Measurements from ENCODE around the gene ARMC5.
A peak's percentile ranks its signal among the peaks of the same experiment; 100 is the strongest.
"Not testable (repeated sequence)": the region's sequence is repeated elsewhere in the genome, so short reads cannot be mapped to it uniquely, and the experiment has no call there.

ARMC5 gene

GRCh38 chr16:31430380-31431052 lies 28.8 kb upstream of the ARMC5 start:
- DNase-seq (ENCODE audit: low read depth), result no peak

- no peak for DNase-seq (ENCODE audit: low read depth)
These were observed 23.7 kb upstream of the ARMC5 start for GRCh38 chr16:31435341-31436220.

- DNase-seq (ENCODE audit: low read depth), result no peak
These were observed 22.9 kb upstream of the ARMC5 start for GRCh38 chr16:31436221-31437045.

- DNase-seq (ENCODE audit: low read depth), result no peak
These were observed 20.9 kb upstream of the ARMC5 start for GRCh38 chr16:31438414-31438813.

GRCh38 chr16:31439023-31439422 lies 20.3 kb upstream of the ARMC5 start:
- not testable (repeated sequence) for DNase-seq (ENCODE audit: low read depth)

GRCh38 chr16:31439519-31439918 lies 19.8 kb upstream of the ARMC5 start:
- no peak for DNase-seq (ENCODE audit: low read depth)

- DNase-seq (ENCODE audit: low read depth), result no peak
These were observed 18.7 kb upstream of the ARMC5 start for GRCh38 chr16:31440516-31441184.

- DNase-seq (ENCODE audit: low read depth), result no peak
These were observed 17.3 kb upstream of the ARMC5 start for GRCh38 chr16:31441956-31442355.

- DNase-seq (ENCODE audit: low read depth), result not testable (repeated sequence)
These were observed 13.4 kb upstream of the ARMC5 start for GRCh38 chr16:31445931-31446330.

GRCh38 chr16:31451201-31451600 lies 8.1 kb upstream of the ARMC5 start:
- no peak for DNase-seq (ENCODE audit: low read depth)

GRCh38 chr16:31451681-31452351 lies 7.5 kb upstream of the ARMC5 start:
- no peak for DNase-seq (ENCODE audit: low read depth)

GRCh38 chr16:31452631-31453106 lies 6.6 kb upstream of the ARMC5 start:
- no peak for DNase-seq (ENCODE audit: low read depth)

GRCh38 chr16:31453255-31454204 lies 5.8 kb upstream of the ARMC5 start:
- DNase-seq (ENCODE audit: low read depth), result no peak

- no peak for DNase-seq (ENCODE audit: low read depth)
These were observed 3.5 kb upstream of the ARMC5 start for GRCh38 chr16:31455601-31456314.

GRCh38 chr16:31456988-31457360 lies 2.3 kb upstream of the ARMC5 start:
- DNase-seq (ENCODE audit: low read depth), result no peak

- DNase-seq (ENCODE audit: low read depth), result no peak
These were observed 1.0 kb upstream of the ARMC5 start for GRCh38 chr16:31458073-31458843.

GRCh38 chr16:31459687-31460581 lies 633 bp downstream of the ARMC5 start:
- peak; percentile 100 for DNase-seq (ENCODE audit: low read depth)

GRCh38 chr16:31460582-31461002 lies 1.3 kb downstream of the ARMC5 start:
- no peak for DNase-seq (ENCODE audit: low read depth)

Measured in stimulated activated CD8-positive, alpha-beta memory T cell treated with anti-CD3 and anti-CD28 coated beads, Interleukin-7, amount 100 ng/mL, for 24 hours (primary cell).